ENCODE results near the gene CHRNG.
A peak's percentile ranks its signal among the peaks of the same experiment; 100 is the strongest.

Gene CHRNG

DNA sequence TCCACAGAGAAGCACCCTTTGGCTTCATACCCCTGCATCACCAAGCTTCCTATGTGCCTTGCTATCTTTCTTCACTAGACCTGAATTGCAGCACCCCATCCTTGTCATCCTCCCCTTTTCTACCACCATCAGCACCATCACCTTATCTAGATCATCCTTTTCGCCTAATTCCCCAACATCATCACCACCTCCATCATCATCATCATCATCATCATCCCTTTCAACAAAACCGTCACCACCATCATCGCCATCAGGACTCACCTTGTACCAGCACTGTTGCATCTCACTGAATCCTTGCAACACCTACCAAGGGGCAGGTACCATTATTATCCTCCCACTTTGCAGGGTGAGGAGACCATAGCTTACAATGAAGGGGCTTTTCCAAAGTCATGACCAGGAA lies 41.0 kb upstream of the CHRNG start:
- H3K4me1 ChIP-seq (ENCODE audit: control insufficient read depth, insufficient read depth, low read length) = no peaks in the 10 kb centered on the region
- CTCF ChIA-PET = no interaction called here

DNA sequence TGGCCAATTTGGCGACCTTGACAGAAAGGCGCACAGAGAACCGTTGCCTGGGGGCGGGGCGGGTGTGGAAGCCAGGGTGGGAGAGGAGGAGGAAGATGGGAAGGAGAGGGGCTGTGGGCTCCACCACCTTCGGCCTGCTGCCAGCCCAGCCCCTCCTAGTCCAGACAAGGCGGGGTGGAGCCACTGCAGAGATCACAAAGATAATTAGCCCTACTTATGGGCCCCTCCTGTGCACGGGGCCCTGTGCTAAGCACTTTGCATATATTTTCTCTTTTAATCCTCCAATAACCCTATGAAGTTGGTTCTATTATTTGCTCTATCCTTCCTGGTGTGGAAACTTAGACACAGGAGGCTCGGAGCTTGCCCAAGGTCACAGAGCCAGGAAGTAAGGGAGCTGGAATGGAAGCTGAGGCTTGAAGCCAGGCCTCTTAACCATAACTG lies 38.1 kb upstream of the CHRNG start:
- TF ChIP-seq ZBTB20 (tag by site-specific recombination; IDR thresholded peaks at IDR 0.05) (0 out of 2 replicates have a peak, but pooled peaks have one; percentile 28), ZNF292 (tag by site-specific recombination; IDR thresholded peaks at IDR 0.05; ENCODE audit: borderline replicate concordance, low read depth) (no peak), ZNF791 (tag by site-specific recombination; IDR thresholded peaks at IDR 0.05) (no peak)
- H3K9me3 ChIP-seq (ENCODE audit: control insufficient read depth, insufficient read depth, low read depth, low read length) = no peaks in the 10 kb centered on the region
- ChIA-PET POLR2A (interaction anchor here (0.6 kb wide), 1 partner anchor 524 kb away, joined by 6 read pairs; no protein-coding TSS in a partner anchor), CTCF (interaction anchor here (1.0 kb wide), 1 partner anchor 20 kb away, joined by 5 read pairs; no protein-coding TSS in a partner anchor)
- H3K4me3 ChIP-seq (ENCODE audit: low read depth, low read length) = no peak overlapping the region
- no peaks in the 10 kb centered on the region for H3K4me1 ChIP-seq (ENCODE audit: control insufficient read depth, insufficient read depth, low read length)
- no peak overlapping the region for H3K27ac ChIP-seq (ENCODE audit: extremely low read depth, low read depth, low read length)
- H3K36me3 ChIP-seq (ENCODE audit: control insufficient read depth in 2 of 2, insufficient read depth in 1 of 2, low read length in 2 of 2) = no peaks in the 10 kb centered on the region

More for the DNA sequence above, 41.0 kb upstream of the CHRNG start:
- POLR2A ChIA-PET = no interaction called here
- Histone ChIP-seq H3K27ac (ENCODE audit: extremely low read depth, low read depth, low read length) (no peak overlapping the region), H3K36me3 (ENCODE audit: control insufficient read depth in 2 of 2, insufficient read depth in 1 of 2, low read length in 2 of 2) (no peaks in the 10 kb centered on the region), H3K9me3 (ENCODE audit: control insufficient read depth, insufficient read depth, low read depth, low read length) (no peaks in the 10 kb centered on the region), H3K4me3 (ENCODE audit: low read depth, low read length) (no peak overlapping the region)
- no peak for TF ChIP-seq ZNF777 (tag by site-specific recombination; IDR thresholded peaks at IDR 0.05; ENCODE audit: borderline replicate concordance)
- TF ChIP-seq, protein P1, sequence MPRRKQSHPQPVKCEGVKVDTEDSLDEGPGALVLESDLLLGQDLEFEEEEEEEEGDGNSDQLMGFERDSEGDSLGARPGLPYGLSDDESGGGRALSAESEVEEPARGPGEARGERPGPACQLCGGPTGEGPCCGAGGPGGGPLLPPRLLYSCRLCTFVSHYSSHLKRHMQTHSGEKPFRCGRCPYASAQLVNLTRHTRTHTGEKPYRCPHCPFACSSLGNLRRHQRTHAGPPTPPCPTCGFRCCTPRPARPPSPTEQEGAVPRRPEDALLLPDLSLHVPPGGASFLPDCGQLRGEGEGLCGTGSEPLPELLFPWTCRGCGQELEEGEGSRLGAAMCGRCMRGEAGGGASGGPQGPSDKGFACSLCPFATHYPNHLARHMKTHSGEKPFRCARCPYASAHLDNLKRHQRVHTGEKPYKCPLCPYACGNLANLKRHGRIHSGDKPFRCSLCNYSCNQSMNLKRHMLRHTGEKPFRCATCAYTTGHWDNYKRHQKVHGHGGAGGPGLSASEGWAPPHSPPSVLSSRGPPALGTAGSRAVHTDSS (tag by site-specific recombination; IDR thresholded peaks at IDR 0.05) = peak; percentile 89

DNA sequence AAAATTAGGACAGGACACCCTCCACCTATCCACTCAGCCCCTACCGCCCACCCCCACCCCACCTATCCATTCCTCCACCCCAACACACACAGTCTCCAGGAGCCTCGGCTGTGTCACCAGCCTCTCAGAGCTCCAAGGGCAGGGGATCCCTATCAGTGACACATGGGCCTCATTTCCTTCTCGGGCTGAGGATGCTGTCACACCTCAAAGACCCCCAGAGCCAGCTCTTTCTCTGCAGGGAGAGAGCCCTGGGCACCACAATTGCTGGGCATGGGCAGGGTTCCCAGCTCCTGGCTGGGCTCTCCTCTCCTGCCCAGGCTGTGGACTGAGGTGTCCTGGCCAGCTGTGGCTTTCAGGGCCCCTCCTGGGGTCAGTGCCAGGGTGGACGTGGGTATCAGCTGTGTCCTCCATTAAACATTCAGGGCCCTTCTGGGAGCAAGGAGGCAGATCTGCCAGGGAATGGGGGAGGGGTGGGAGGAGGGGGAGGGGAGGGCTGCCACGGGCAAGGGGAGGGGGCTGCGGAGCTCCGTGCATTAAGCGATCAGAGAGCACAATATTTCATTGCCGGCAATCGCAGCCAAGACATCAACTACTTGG lies 37.6 kb upstream of the CHRNG start:
- TF ChIP-seq, protein P2, sequence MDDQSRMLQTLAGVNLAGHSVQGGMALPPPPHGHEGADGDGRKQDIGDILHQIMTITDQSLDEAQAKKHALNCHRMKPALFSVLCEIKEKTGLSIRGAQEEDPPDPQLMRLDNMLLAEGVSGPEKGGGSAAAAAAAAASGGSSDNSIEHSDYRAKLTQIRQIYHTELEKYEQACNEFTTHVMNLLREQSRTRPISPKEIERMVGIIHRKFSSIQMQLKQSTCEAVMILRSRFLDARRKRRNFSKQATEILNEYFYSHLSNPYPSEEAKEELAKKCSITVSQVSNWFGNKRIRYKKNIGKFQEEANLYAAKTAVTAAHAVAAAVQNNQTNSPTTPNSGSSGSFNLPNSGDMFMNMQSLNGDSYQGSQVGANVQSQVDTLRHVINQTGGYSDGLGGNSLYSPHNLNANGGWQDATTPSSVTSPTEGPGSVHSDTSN (CRISPR knock-in tag; IDR thresholded peaks at IDR 0.05) = no peak
- TF ChIP-seq ZFP69B (tag by site-specific recombination; IDR thresholded peaks at IDR 0.05) (no peak), ZNF654 (tag by site-specific recombination; IDR thresholded peaks at IDR 0.05; ENCODE audit: low read depth) (no peak), ZBTB21 (tag by site-specific recombination; IDR thresholded peaks at IDR 0.05) (no peak), ZNF529 (tag by site-specific recombination; IDR thresholded peaks at IDR 0.05; ENCODE audit: insufficient replicate concordance) (no peak), ZNF48 (tag by site-specific recombination; IDR thresholded peaks at IDR 0.05) (no peak), ZNF830 (tag by site-specific recombination; IDR thresholded peaks at IDR 0.05; ENCODE audit: low read depth) (no peak)
- TF ChIP-seq, protein P3, sequence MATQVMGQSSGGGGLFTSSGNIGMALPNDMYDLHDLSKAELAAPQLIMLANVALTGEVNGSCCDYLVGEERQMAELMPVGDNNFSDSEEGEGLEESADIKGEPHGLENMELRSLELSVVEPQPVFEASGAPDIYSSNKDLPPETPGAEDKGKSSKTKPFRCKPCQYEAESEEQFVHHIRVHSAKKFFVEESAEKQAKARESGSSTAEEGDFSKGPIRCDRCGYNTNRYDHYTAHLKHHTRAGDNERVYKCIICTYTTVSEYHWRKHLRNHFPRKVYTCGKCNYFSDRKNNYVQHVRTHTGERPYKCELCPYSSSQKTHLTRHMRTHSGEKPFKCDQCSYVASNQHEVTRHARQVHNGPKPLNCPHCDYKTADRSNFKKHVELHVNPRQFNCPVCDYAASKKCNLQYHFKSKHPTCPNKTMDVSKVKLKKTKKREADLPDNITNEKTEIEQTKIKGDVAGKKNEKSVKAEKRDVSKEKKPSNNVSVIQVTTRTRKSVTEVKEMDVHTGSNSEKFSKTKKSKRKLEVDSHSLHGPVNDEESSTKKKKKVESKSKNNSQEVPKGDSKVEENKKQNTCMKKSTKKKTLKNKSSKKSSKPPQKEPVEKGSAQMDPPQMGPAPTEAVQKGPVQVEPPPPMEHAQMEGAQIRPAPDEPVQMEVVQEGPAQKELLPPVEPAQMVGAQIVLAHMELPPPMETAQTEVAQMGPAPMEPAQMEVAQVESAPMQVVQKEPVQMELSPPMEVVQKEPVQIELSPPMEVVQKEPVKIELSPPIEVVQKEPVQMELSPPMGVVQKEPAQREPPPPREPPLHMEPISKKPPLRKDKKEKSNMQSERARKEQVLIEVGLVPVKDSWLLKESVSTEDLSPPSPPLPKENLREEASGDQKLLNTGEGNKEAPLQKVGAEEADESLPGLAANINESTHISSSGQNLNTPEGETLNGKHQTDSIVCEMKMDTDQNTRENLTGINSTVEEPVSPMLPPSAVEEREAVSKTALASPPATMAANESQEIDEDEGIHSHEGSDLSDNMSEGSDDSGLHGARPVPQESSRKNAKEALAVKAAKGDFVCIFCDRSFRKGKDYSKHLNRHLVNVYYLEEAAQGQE (tag by site-specific recombination; IDR thresholded peaks at IDR 0.05) = no peak
- no peak overlapping the region for H3K27ac ChIP-seq (ENCODE audit: extremely low read depth, low read depth, low read length)
- CTCF ChIA-PET = interaction anchor here (0.7 to 1.0 kb wide), 2 partner anchors 20 to 22 kb away, joined by 3 to 5 read pairs; no protein-coding TSS in a partner anchor
- no peaks in the 10 kb centered on the region for H3K4me1 ChIP-seq (ENCODE audit: control insufficient read depth, insufficient read depth, low read length)
- H3K36me3 ChIP-seq (ENCODE audit: control insufficient read depth in 2 of 2, insufficient read depth in 1 of 2, low read length in 2 of 2) = no peaks in the 10 kb centered on the region
- no peaks in the 10 kb centered on the region for H3K9me3 ChIP-seq (ENCODE audit: control insufficient read depth, insufficient read depth, low read depth, low read length)
- H3K4me3 ChIP-seq (ENCODE audit: low read depth, low read length) = no peak overlapping the region
- POLR2A ChIA-PET = interaction anchor here (0.6 kb wide), 1 partner anchor 525 kb away, joined by 6 read pairs; no protein-coding TSS in a partner anchor
